Vagina (tissue), 2 donors: ENCODE results near the gene PKP4. TPM values are rescaled to one million over a fixed set of nuclear protein-coding genes. Genes with fewer than 3 reads are reported as not detected.

Source experiments
- DNase-seq, 2 donors: peaks; one replicate each; pipeline ENCODE4 v3.0.0-alpha.2; 2017; ENCODE audit errors: extremely low spot score in 2 of 2
- H3K27ac ChIP-seq: fragments of 200-600 bp; sonication (generic); one replicate; pipeline ENCODE4 v1.5.1; 2019
- H3K27me3 ChIP-seq: fragments of 200-600 bp; sonication (generic); one replicate; pipeline ENCODE4 v1.5.1; 2019
- H3K36me3 ChIP-seq, 2 donors: fragments of 200-600 bp; sonication (generic); one replicate each; pipeline ENCODE4 v1.5.1; 2017 to 2019
- H3K4me1 ChIP-seq: fragments of 200-600 bp; sonication (generic); one replicate; pipeline ENCODE4 v1.5.1; 2019
- H3K4me3 ChIP-seq, 2 donors: fragments of 200-600 bp; sonication (generic); 1 replicate in 1 of 2; 2 replicates in 1 of 2; pipeline ENCODE4 v1.5.1; 2016 to 2019
- H3K9me3 ChIP-seq: fragments of 200-600 bp; sonication (generic); one replicate; pipeline ENCODE4 v1.5.1; 2019
- POLR2A ChIP-seq, 2 donors: fragments of 450-650 bp; IDR thresholded peaks; one replicate each; pipeline ENCODE4 v1.6.1; 2017; ENCODE audit warnings: antibody characterized with exemption in 2 of 2, mild to moderate bottlenecking in 2 of 2, moderate library complexity in 2 of 2
- POLR2AphosphoS5 ChIP-seq, 2 donors: sonication (generic); formaldehyde crosslinking; IDR thresholded peaks; one replicate each; pipeline ENCODE4 v1.9.0; 2017; ENCODE audit warnings: antibody characterized with exemption in 2 of 2, mild to moderate bottlenecking in 2 of 2, low read depth in 1 of 2; ENCODE audit not compliant: insufficient read depth in 1 of 2
- intact Hi-C: fragments of 100-400 bp; cut with DNase I; formaldehyde crosslinking; loops from one replicate; pipeline ENCODE4 v1.15.1; 2023
- total RNA-seq: library from RNA; depleted of rRNA; stranded (reverse); fragments of >200 nt; gene quantifications from one replicate; pipeline ENCODE4 v1.2.3, GENCODE V29; 2016
- TF ChIP-seq, protein P1 (sequence below), 3 experiments: fragments of 450-650 bp in 2 of 3; fragments of 200-600 bp in 1 of 3; sonication (generic) in 1 of 3; IDR thresholded peaks; one replicate each; pipeline ENCODE4 v1.5.1; 2017 to 2019; ENCODE audit warnings: antibody characterized with exemption in 3 of 3, mild to moderate bottlenecking in 2 of 3, moderate library complexity in 2 of 3

The PKP4 gene
- total RNA-seq, 1 donor from 2014 or later, result 71.5 TPM

- intact Hi-C loops, result no loop called here
- TF ChIP-seq POLR2A (IDR thresholded peaks at IDR 0.05), result no peak
- TF ChIP-seq, protein P1, sequence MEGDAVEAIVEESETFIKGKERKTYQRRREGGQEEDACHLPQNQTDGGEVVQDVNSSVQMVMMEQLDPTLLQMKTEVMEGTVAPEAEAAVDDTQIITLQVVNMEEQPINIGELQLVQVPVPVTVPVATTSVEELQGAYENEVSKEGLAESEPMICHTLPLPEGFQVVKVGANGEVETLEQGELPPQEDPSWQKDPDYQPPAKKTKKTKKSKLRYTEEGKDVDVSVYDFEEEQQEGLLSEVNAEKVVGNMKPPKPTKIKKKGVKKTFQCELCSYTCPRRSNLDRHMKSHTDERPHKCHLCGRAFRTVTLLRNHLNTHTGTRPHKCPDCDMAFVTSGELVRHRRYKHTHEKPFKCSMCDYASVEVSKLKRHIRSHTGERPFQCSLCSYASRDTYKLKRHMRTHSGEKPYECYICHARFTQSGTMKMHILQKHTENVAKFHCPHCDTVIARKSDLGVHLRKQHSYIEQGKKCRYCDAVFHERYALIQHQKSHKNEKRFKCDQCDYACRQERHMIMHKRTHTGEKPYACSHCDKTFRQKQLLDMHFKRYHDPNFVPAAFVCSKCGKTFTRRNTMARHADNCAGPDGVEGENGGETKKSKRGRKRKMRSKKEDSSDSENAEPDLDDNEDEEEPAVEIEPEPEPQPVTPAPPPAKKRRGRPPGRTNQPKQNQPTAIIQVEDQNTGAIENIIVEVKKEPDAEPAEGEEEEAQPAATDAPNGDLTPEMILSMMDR (IDR thresholded peaks at IDR 0.05), result no peak
- no peak for TF ChIP-seq POLR2AphosphoS5 (IDR thresholded peaks at IDR 0.05; ENCODE audit: insufficient read depth in 1 of 2, low read depth in 1 of 2)
- no peak for DNase-seq
- H3K27me3 ChIP-seq, result no peaks in the 10 kb centered on the region
- no peaks in the 10 kb centered on the region for H3K4me1 ChIP-seq
- H3K4me3 ChIP-seq, result no peak overlapping the region
- H3K36me3 ChIP-seq, result no peaks in the 10 kb centered on the region
- no peaks in the 10 kb centered on the region for H3K9me3 ChIP-seq
- H3K27ac ChIP-seq, result no peak overlapping the region
These were observed 13.1 kb upstream of the PKP4 start for GRCh38 chr2:158443606-158444005.

- intact Hi-C loops, result loop anchor here (10.0 kb wide), 1 partner anchor 298 kb away; no protein-coding TSS in a partner anchor
These were observed 507 bp downstream of the PKP4 start for GRCh38 chr2:158457092-158457825.

GRCh38 chr2:158457826-158458616, 1.3 kb downstream of the PKP4 start:
- Histone ChIP-seq H3K4me3 (peak overlapping the region; percentile 93 to 97), H3K9me3 (no peaks in the 10 kb centered on the region), H3K4me1 (peaks cover 35% of the 10 kb centered on the region), H3K27ac (peak overlapping the region; percentile 97), H3K36me3 (no peaks in the 10 kb centered on the region), H3K27me3 (no peaks in the 10 kb centered on the region)
- intact Hi-C loops, result loop anchor here (10.0 kb wide), 1 partner anchor 297 kb away; no protein-coding TSS in a partner anchor
- no peak for DNase-seq
- TF ChIP-seq POLR2AphosphoS5 (IDR thresholded peaks at IDR 0.05; ENCODE audit: insufficient read depth in 1 of 2, low read depth in 1 of 2) (peak in 1 of 2 donors; percentile 72), POLR2A (IDR thresholded peaks at IDR 0.05) (peak in 1 of 2 donors; percentile 15)
- TF ChIP-seq, protein P1 (IDR thresholded peaks at IDR 0.05), result peak in 1 of 3 experiments; percentile 14

More at GRCh38 chr2:158457092-158457825, 507 bp downstream of the PKP4 start:
- H3K4me1 ChIP-seq, result peaks cover 33% of the 10 kb centered on the region
- H3K4me3 ChIP-seq, result peak overlapping the region; percentile 93 to 97
- peak overlapping the region; percentile 97 for H3K27ac ChIP-seq
- DNase-seq, result no peak
- TF ChIP-seq POLR2A (IDR thresholded peaks at IDR 0.05) (no peak), POLR2AphosphoS5 (IDR thresholded peaks at IDR 0.05; ENCODE audit: insufficient read depth in 1 of 2, low read depth in 1 of 2) (no peak)
- TF ChIP-seq, protein P1 (IDR thresholded peaks at IDR 0.05), result no peak
- no peaks in the 10 kb centered on the region for H3K9me3 ChIP-seq
- H3K27me3 ChIP-seq, result no peaks in the 10 kb centered on the region
- no peaks in the 10 kb centered on the region for H3K36me3 ChIP-seq

DNA sequence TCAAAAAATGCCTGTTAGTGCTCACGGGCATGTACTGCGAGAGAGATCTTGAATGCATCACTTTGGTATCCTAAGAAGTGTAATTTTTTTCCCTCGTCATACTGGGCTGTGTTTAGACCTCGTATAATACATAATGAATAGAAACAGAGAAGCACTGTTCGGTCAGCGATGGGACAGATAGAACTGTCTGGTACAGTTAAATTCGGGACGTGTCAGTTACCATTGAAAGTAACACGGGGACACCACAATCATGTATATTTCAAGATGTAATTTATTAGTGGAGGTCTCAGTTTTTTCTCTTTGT, 1.8 kb downstream of the PKP4 start:
- Histone ChIP-seq H3K27ac (peak overlapping the region; percentile 97), H3K4me3 (peak overlapping the region; percentile 93 to 97), H3K9me3 (no peaks in the 10 kb centered on the region), H3K36me3 (no peaks in the 10 kb centered on the region), H3K27me3 (no peaks in the 10 kb centered on the region), H3K4me1 (peaks cover 40% of the 10 kb centered on the region)
- TF ChIP-seq POLR2A (IDR thresholded peaks at IDR 0.05), result no peak
- TF ChIP-seq POLR2AphosphoS5 (IDR thresholded peaks at IDR 0.05; ENCODE audit: insufficient read depth in 1 of 2, low read depth in 1 of 2), result no peak
- TF ChIP-seq, protein P1 (IDR thresholded peaks at IDR 0.05), result no peak
- intact Hi-C loops, result loop anchor here (10.0 kb wide), 1 partner anchor 296 kb away; no protein-coding TSS in a partner anchor
- DNase-seq, result no peak
